Sigmoid colon (tissue), 7 donors: ENCODE measurements around the gene SLC17A8. TPM values are rescaled to one million over a fixed set of nuclear protein-coding genes. Genes with fewer than 3 reads are reported as not detected.
"Not testable (repeated sequence)": the region's sequence is repeated elsewhere in the genome, so short reads cannot be mapped to it uniquely, and the experiment has no call there.

Source experiments
- DNase-seq: peaks from one replicate; pipeline ENCODE4 v3.0.0-alpha.2; 2019
- H3K27ac ChIP-seq, 4 donors: fragments of 200-600 bp; sonication (generic); one replicate each; pipeline ENCODE4 v1.5.1; 2016 to 2019; ENCODE audit warnings: mild to moderate bottlenecking in 1 of 4
- H3K27me3 ChIP-seq, 3 donors: fragments of 200-600 bp; sonication (generic); one replicate each; pipeline ENCODE4 v1.5.1; 2019; ENCODE audit warnings: mild to moderate bottlenecking in 1 of 3
- H3K36me3 ChIP-seq, 4 donors: fragments of 200-600 bp; sonication (generic); one replicate each; pipeline ENCODE4 v1.5.1; 2016 to 2019
- H3K4me1 ChIP-seq, 4 donors: fragments of 200-600 bp; sonication (generic); one replicate each; pipeline ENCODE4 v1.5.1; 2017 to 2019
- H3K4me3 ChIP-seq, 4 donors: fragments of 200-600 bp; sonication (generic); one replicate each; pipeline ENCODE4 v1.5.1; 2017 to 2019; ENCODE audit warnings: mild to moderate bottlenecking in 2 of 4, moderate library complexity in 1 of 4
- H3K9me3 ChIP-seq, 4 donors: fragments of 200-600 bp in 3 of 4; sonication (generic) in 3 of 4; one replicate each; pipeline versions ENCODE4 v1.5.1 to v1.6.1; 2013 to 2019
- EP300 ChIP-seq, 4 donors: sonication (generic); formaldehyde crosslinking; IDR thresholded peaks; one replicate each; pipeline ENCODE4 v1.6.1; 2017; ENCODE audit warnings: antibody characterized with exemption in 4 of 4
- POLR2A ChIP-seq, 2 donors: fragments of 450-650 bp; IDR thresholded peaks; one replicate each; pipeline ENCODE4 v1.6.1; 2016; ENCODE audit warnings: antibody characterized with exemption in 2 of 2, mild to moderate bottlenecking in 2 of 2, moderate library complexity in 2 of 2
- POLR2AphosphoS5 ChIP-seq, 4 donors: sonication (generic); formaldehyde crosslinking; IDR thresholded peaks; one replicate each; pipeline ENCODE4 v1.6.1; 2017; ENCODE audit warnings: antibody characterized with exemption in 4 of 4
- WGBS, 2 donors: extraction: QIAGEN DNeasy Blood & Tissue Kit; methylation state at CpG; one replicate each; pipeline ENCODE4 v1.1.7; 2013; 5-methylcytosine and 5-hydroxymethylcytosine counted together
- intact Hi-C: fragments of 100-400 bp; cut with DNase I; formaldehyde crosslinking; loops from one replicate; pipeline ENCODE4 v1.15.1; 2023
- polyA plus RNA-seq, 3 donors: library from polyadenylated mRNA; stranded (reverse); fragments of 200-250 nt; gene quantifications; one replicate each; pipeline ENCODE4 v1.2.3, GENCODE V29; 2013
- total RNA-seq, 4 donors: library from RNA; depleted of rRNA; stranded (reverse); fragments of >200 nt; gene quantifications; one replicate each; pipeline ENCODE4 v1.1.0, GENCODE V29; 2016
- TF ChIP-seq, protein P1 (sequence below), 4 experiments: fragments of 450-650 bp in 3 of 4; fragments of 200-600 bp in 1 of 4; IDR thresholded peaks; one replicate each; pipeline ENCODE4 v1.5.1; 2016 to 2019; ENCODE audit warnings: antibody characterized with exemption in 4 of 4, mild to moderate bottlenecking in 3 of 4, moderate library complexity in 2 of 4
- donor health status: healthy with polysubstance abuse.
- donor health status: Bipolar disorder and iron deficiency.
- donor health status: healthy.

The SLC17A8 gene
- total RNA-seq: not detected
- 1 to 10 TPM in 1 of 3 donors, under 1 TPM in 2; 0.60 to 2.3 (median 0.90) TPM for polyA plus RNA-seq

DNA sequence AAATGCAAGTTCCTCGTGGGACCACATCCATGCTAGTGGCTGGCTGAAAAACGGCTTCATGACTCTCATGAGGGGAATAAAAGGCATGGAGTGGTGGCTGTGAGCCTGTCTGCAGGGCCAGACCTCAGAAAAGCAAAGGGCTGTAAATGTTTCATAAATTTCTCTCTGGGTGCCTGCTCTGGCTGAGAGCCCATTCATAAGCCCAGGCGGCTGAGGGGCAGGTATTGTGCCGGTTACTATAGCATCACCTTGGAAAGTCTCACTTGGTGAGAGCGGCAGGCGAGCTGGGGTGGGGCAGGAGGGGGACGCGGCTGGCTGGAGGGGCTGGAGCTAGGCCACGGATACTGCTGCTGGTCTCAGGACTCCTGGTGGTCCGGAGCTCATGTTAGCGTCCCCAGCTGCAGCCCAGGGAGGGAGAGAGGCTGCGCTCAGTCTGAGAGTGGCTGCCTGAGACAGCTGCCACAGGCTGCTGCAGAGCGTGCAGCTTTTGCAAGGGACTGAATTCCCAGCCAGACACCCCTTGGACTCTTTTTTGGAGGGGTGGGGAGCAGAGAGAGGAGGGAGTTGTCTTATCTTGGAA is at the start of gene SLC17A8:
Gene SLC17A8, plus strand, starts transcription at position 431 of the 580 bp plus-strand sequence. CDS start 318 bp downstream, outside the sequence.
- no peak within 1 kb of the TSS for H3K4me3 ChIP-seq
- no peak within 1 kb of the TSS for H3K27ac ChIP-seq
- peaks cover 0 to 11% (median 0%) of the 10 kb centered on the region in 3 donors for H3K27me3 ChIP-seq
- intact Hi-C loops: no loop called here
- no peaks in the 10 kb centered on the region for H3K36me3 ChIP-seq
- TF ChIP-seq, protein P1, sequence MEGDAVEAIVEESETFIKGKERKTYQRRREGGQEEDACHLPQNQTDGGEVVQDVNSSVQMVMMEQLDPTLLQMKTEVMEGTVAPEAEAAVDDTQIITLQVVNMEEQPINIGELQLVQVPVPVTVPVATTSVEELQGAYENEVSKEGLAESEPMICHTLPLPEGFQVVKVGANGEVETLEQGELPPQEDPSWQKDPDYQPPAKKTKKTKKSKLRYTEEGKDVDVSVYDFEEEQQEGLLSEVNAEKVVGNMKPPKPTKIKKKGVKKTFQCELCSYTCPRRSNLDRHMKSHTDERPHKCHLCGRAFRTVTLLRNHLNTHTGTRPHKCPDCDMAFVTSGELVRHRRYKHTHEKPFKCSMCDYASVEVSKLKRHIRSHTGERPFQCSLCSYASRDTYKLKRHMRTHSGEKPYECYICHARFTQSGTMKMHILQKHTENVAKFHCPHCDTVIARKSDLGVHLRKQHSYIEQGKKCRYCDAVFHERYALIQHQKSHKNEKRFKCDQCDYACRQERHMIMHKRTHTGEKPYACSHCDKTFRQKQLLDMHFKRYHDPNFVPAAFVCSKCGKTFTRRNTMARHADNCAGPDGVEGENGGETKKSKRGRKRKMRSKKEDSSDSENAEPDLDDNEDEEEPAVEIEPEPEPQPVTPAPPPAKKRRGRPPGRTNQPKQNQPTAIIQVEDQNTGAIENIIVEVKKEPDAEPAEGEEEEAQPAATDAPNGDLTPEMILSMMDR (IDR thresholded peaks at IDR 0.05): no peak
- TF ChIP-seq EP300 (IDR thresholded peaks at IDR 0.05): no peak
- TF ChIP-seq POLR2AphosphoS5 (IDR thresholded peaks at IDR 0.05): no peak
- TF ChIP-seq POLR2A (IDR thresholded peaks at IDR 0.05): no peak
- DNase-seq: no peak
- H3K4me1 ChIP-seq: no peaks in the 10 kb centered on the region
- 6 to 20% methylated on average over 13 of the region's 13 CpGs for WGBS, 2 donors
- no peaks in the 10 kb centered on the region for H3K9me3 ChIP-seq

DNA sequence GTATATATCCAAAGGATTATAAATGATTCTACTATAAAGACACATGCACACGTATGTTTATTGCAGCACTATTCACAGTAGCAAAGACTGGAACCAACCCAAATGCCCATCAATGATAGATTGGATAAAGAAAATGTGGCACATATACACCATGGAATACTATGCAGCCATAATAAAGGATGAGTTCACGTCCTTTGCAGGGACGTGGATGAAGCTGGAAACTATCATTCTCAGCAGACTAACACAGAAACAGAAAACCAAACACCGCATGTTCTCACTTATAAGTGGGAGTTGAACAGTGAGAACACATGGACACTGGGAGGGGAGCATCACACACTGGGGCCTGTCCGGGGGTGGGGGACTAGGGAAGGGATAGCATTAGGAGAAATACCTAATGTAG is 48.7 kb upstream of the SLC17A8 start:
- H3K27ac ChIP-seq, H3K4me1 ChIP-seq, H3K9me3 ChIP-seq, H3K4me3 ChIP-seq, intact Hi-C loops, DNase-seq, H3K27me3 ChIP-seq: not testable (repeated sequence)
- 98 to 99% methylated on average over 5 of the region's 5 CpGs for WGBS, 2 donors
- peaks cover 0 to 48% (median 20%) of the 10 kb centered on the region in 4 donors for H3K36me3 ChIP-seq

DNA sequence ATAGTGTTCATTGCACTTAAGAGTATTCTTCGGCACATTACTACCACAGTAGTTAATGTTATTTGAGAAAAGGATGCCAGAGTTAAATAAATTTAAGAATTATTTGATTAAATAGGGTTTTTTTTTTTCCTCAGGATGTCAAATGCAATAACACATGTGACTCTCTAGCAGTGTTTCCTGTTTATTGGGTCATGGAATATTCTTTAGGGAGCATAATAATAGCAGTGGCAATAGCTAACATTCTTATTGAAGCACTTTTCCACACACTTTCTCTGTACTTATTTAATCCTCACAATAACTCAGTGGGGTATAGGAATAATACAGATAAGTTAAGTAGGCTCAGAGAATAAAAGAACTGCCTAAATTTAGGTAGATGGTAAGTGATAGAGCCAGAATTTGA is 45.6 kb upstream of the SLC17A8 start:
- no peaks in the 10 kb centered on the region for H3K27me3 ChIP-seq
- TF ChIP-seq POLR2AphosphoS5 (IDR thresholded peaks at IDR 0.05) (no peak), POLR2A (IDR thresholded peaks at IDR 0.05) (no peak), EP300 (IDR thresholded peaks at IDR 0.05) (no peak)
- TF ChIP-seq, protein P1 (IDR thresholded peaks at IDR 0.05): no peak
- no peak overlapping the region for H3K4me3 ChIP-seq
- no peak for DNase-seq
- peaks cover 0 to 57% (median 12%) of the 10 kb centered on the region in 4 donors for H3K36me3 ChIP-seq
- intact Hi-C loops: no loop called here
- H3K27ac ChIP-seq: no peak overlapping the region
- no peaks in the 10 kb centered on the region for H3K4me1 ChIP-seq
- 88 to 91% methylated on average over 1 of the region's 1 CpG for WGBS, 2 donors
- H3K9me3 ChIP-seq: no peaks in the 10 kb centered on the region

DNA sequence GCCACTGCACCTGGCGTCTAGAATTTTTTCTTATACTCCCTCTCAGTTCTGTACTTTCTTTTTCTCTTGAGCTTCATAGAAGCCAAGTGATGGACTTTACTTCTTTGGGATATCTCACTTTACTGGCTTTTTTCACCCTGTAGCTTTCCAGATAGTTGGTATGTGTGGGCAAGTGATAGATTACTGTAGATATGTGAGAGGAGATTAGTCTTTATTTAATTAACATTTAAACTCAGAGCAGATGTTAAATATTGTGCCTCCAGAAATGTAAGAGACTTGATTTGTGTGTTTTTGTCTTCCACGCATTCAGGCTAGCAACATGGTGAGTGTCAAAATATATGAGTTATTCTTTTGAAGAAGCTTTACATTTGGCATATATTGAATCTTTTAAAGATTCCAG is 39.5 kb upstream of the SLC17A8 start:
- DNase-seq: no peak
- 94% methylated on average over 2 of the region's 2 CpGs for WGBS, 2 donors
- H3K36me3 ChIP-seq: peaks cover 0 to 89% (median 12%) of the 10 kb centered on the region in 4 donors

DNA sequence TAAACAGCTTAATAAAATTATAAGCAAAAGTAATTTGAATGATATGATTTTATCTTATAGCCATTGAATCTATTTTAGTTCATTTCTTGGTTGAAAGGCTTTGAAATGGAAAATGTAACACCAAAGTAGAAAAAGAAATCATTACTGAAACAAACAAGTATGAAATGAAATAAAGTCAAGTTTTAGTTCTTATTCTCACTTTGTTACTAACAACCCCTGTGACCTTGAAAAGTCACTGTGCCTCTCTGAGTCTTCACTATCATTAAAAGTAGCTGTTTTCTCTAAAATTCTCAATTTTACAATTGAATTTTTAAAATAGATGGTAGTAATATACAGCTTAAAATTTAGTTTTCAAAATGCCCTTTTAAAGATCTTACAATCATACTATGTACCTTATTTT is 32.4 kb upstream of the SLC17A8 start:
- Histone ChIP-seq H3K4me3 (no peak overlapping the region), H3K4me1 (no peaks in the 10 kb centered on the region), H3K27me3 (no peaks in the 10 kb centered on the region), H3K27ac (no peak overlapping the region), H3K9me3 (no peaks in the 10 kb centered on the region), H3K36me3 (peaks cover 0 to 78% (median 4%) of the 10 kb centered on the region in 4 donors)
- intact Hi-C loops: no loop called here
- TF ChIP-seq EP300 (IDR thresholded peaks at IDR 0.05): no peak
- no peak for TF ChIP-seq POLR2AphosphoS5 (IDR thresholded peaks at IDR 0.05)
- DNase-seq: no peak

More for the DNA sequence above, 39.5 kb upstream of the SLC17A8 start:
- Histone ChIP-seq H3K4me1 (no peaks in the 10 kb centered on the region), H3K9me3 (no peaks in the 10 kb centered on the region), H3K27ac (no peak overlapping the region), H3K27me3 (no peaks in the 10 kb centered on the region), H3K4me3 (no peak overlapping the region)
- no peak for TF ChIP-seq POLR2AphosphoS5 (IDR thresholded peaks at IDR 0.05)
- no peak for TF ChIP-seq EP300 (IDR thresholded peaks at IDR 0.05)
- TF ChIP-seq, protein P1 (IDR thresholded peaks at IDR 0.05): no peak
- TF ChIP-seq POLR2A (IDR thresholded peaks at IDR 0.05): no peak
- intact Hi-C loops: no loop called here

DNA sequence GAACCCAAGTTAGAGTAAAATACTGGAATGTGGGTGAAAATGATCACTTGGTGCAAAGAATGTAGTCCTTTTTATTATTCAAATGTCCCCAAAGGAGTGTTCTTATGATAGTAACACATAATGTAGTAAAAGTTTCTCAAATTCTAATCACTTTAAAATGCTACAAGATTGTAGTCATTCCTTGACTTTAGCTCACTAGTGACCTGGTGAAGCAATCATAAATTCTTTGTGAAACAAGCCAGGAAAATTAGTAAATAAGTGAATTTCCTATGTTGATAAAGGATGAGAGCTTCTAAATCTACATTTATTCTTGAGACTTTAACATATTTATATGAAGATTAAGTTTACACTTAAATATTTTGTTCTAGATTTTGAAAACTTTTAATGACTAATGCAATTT is 30.7 kb upstream of the SLC17A8 start:
- no peak for TF ChIP-seq POLR2A (IDR thresholded peaks at IDR 0.05)
- TF ChIP-seq POLR2AphosphoS5 (IDR thresholded peaks at IDR 0.05): no peak
- TF ChIP-seq EP300 (IDR thresholded peaks at IDR 0.05): no peak
- TF ChIP-seq, protein P1 (IDR thresholded peaks at IDR 0.05): no peak
- Histone ChIP-seq H3K27me3 (no peaks in the 10 kb centered on the region), H3K36me3 (peaks cover 0 to 73% (median 9%) of the 10 kb centered on the region in 4 donors), H3K9me3 (no peaks in the 10 kb centered on the region), H3K4me1 (no peaks in the 10 kb centered on the region), H3K4me3 (no peak overlapping the region), H3K27ac (no peak overlapping the region)
- intact Hi-C loops: no loop called here
- no peak for DNase-seq
